HG02759 (cell line): Measurements from ENCODE around the gene CFAP100.

Source experiments
- ATAC-seq: cut with Tn5 transposase; IDR thresholded peaks from one replicate; pipeline ENCODE4 v1.9.1; 2021; ENCODE audit warnings: mild to moderate bottlenecking, moderate library complexity; ENCODE audit not compliant: unreplicated experiment

The CFAP100 gene

GRCh38 chr3:126394179-126394976, at the start of gene CFAP100:
CFAP100 (plus strand) TSS chr3:126394909; CDS start chr3:126396001, 1,092 bp downstream.
- no peak for ATAC-seq

DNA sequence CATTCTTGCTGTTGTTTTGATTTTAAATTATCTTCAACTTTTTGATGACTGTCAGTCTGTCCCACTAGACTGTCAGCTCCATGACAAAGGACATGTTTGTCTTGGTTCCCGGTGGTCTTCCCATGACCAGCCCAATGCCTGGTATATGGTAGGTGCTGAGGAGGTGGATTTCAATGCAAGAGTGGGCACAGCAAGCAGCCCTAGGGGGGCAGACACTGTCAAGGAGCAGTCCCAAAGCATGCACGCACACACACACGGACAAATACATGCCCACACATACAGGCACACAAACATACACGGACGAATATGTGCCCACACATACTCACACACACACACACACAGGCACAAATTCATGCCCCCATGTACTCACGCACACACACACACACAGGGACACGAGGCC, 49.5 kb upstream of the CFAP100 start:
- no peak for ATAC-seq

DNA sequence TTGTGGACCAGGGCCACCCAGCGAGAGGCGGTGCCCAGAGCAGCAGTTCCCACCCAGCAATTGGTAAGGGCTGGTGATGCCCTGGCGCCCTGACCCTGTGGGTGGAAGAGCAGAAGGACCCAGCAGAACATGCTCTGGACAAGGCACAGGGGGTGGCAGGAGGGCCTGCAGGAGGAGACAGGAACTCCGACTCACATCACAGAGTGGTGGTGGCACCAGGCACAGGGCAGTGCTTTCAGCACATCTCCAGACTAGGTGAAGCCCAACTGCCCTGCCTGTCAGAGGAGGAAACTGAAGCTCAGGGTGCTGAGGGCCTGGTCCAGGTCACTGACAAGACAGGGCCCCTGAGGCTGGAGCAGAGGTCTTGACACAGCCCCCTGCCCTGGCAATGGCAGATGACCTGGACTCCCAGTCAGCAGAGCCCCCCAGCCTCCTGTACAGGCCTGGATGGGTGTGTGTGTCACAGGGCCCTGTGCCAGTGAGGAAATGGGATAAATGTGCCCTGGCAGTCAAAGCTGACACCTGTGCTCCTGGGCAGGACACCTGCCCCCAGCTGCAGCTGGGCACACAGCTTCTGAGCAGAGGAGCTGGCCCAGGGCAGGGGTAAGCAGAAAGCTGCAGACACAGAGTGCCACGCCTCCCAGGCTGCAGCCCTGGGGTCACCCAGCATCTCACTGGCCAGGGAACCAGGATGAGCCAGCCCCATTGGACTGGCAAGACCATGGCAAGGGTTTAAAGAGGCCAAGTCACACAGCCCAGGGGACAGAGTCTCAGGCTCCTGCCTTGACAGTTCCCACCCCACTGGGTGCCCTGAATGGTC, 48.9 kb upstream of the CFAP100 start:
- no peak for ATAC-seq

DNA sequence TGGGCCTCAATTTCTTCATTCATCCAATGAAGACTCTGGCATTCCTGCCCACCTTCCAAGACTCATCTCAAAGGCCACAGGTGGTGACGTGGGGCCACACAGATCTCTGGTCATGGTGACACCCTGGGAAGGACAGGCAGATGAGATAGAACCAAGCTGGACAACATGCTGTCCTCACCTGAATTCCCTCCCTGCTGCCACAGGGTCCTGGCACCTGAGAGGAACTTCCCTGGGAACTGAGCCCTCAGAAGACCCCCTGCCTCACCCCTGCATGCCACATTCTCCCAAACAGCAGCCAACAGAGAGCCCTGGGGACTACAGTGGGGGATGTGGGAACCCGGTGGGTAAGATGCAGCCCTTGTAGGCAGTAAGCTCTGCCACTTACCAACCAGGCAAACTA, 48.2 kb upstream of the CFAP100 start:
- ATAC-seq, result no peak

- ATAC-seq, result no peak
Observed at GRCh38 chr3:126347543-126348161, 47.1 kb upstream of the CFAP100 start.

DNA sequence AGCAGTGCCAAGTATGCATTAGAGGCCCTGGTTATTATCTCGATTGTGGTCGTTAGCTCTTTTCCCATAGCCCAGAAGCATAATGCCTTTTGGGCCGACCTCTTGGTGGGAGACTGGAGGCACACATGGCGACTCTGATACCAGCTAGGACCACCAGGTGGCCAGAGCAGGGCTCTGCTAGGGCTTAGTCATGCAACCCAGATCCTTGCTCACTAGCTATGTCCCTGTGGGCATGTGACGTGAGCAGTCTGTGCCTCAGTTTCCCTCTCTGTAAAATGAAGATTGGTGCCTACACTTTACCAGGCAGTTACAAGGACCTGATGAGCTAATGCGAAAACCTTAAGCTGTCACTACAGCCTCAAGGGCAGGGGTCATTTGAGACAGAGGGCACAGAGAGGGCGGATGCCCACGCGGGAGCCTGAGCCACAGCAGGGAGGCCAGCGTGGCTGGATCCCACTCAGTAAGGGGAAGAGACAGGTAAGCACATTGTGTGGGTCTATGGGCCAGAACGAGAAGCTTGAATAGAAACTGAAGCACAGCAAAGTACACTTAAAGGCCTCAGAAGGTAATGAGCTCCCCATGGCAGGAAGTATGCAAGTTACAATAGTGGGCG, 46.3 kb upstream of the CFAP100 start:
- ATAC-seq, result no peak

GRCh38 chr3:126349071-126349470, 45.6 kb upstream of the CFAP100 start:
- ATAC-seq, result no peak

DNA sequence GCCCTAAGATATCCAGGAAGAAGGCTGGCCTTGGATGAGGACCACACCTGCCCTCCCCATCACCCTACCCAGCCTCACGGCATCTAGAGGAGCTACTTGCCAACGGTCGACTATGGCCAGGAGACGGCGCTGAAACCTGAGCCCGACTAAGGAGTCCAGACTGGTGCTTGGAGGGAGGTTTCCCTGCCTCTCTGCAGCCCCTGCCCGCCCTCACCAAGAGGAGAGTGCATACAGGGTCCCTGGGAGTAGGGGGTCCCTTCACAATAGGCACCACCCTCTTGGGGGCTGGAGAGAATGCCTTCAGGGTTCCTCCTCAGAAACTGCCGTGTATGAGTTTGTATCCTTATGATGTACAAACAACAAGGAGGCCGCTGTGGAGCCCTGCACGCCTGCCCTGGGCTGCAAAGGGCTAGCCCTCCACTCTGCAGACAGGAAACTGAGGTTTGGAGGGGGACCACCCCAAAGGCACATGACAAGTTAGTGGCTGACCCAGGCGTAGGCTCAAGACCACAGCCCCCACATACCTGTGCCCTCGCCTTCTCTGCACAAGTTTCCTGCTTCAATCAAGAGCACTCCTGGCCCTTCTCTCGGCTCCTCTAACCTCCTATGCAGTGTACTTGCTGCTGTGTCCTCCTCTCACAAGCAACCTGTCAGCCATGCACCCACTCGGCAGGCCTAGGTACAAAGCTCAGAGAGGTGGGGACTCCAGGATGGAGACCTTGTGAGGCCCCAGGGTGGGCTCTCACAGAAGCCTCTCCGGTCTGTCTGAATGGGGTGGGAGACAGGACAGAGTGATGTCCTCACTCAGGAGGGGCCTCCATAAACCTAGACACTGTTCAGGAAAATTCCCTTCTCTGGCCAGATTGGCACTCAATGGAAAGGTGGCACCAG, 44.9 kb upstream of the CFAP100 start:
- ATAC-seq, result no peak

GRCh38 chr3:126350502-126351085, 44.1 kb upstream of the CFAP100 start:
- no peak for ATAC-seq

DNA sequence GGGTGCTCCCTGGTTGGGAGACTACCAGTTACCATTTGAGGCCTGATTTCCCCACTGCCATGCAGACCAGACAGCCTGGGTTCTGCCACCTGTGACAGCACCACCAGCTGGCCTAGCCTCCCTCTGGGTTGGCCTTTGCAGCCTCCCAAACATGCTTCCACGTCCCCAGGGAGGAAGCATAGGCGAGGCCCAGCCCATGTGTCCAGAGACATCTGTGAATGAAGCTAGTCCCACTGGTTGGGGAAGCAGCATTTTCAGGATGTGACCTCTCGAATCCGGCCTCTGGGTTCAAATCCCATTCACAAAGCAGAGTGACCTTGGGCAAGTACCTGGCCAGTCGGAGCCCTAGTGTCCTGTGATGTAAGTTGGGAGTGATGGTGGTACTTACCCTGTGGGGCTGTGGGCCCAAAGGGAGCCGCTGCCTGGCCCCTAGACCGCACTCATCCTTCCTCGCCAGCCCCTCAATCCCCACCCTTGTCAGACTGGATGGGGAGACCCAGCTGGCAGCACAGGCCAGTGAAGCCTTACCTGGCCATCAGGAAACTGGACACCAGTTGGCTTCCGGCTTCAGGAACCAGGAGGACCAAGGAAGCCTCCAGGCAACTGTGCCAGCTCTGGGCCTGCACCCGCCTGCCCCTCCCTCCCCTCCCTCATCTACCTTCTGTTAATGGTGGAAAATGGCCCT, 43.5 kb upstream of the CFAP100 start:
- ATAC-seq, result no peak

DNA sequence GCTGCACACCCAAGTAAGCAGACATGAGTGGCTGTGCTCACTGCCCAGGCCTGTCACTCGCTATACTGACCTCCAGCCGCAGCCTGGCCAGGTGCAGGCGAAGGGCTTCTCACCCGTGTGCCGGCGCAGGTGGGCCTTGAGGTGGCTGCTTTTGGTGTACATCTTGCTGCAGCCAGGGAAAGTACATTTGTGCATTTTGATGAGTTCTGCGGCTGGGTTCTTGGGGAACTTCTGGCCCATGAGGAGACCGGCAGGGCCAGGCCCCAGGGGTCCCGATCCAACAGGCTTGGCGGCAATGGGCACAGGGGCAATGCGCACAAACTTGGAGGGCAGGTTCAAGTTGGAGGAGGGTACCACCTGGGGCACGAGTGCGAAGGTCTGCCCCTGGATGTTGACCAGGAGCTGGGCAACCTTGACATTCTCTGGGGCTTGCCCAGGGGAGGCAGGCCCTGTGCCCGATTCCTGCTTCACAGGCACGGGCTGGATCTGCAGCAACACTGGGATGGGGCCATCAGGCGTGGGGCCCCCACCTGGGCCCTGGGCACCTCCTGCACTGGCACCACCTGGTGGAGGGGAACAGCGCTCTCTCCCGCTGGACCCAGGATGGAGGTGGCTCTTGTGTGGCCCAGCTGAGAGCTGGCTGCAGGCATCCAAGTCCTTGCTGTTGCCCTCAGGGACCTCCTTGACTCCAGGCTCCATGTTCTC, 42.8 kb upstream of the CFAP100 start:
- no peak for ATAC-seq

- no peak for ATAC-seq
Observed at GRCh38 chr3:126352476-126353454, 41.9 kb upstream of the CFAP100 start.

DNA sequence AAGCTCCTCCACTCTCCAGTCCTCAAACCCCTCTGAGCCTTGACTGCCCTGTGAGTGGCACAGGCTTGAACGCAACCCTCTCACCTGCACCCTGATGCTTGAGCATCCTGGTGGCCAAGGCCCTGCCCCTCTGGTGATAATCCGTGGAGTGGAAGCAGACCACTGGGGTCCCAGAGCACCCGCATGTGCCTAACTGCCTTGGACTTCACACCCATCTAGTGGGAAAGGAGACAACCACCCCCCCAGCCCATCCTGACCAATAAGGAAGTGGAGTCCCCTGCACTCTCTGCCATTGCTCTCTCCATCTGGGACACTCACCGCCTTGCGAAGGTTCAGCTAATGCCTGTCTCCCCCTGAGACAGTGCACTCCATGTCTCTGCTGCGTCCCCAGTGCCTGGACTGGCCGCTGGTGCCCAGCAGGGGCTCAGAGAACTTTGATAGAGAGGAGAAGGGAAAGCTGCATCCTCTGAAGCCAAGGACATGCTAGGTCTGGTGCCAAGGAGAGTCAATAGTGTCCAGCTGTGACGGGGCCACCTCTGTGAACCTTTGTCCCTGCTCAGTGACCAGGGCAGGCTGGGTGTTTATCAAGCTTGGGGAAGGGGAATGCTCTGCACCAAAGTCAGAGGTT, 40.9 kb upstream of the CFAP100 start:
- ATAC-seq, result no peak

DNA sequence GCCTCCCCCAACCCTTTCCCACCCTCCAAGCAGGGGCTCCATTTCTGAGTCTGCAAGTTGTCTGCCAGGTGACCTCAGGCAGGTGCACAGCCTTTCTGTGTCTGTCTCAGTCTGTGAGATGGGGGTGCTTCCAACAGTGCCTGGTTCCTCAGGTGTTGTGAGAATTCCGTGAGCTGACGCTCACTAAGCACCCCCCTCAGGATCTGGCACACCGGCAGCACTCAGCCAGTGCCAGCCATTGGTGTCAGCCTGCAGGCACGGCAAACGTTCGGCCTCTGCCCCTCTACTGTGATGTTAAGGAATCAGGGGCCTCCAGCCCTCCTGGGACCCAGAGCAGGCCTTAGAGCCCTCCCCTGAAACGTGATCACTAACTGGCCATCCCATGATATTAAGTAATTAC, 39.9 kb upstream of the CFAP100 start:
- no peak for ATAC-seq

GRCh38 chr3:126355251-126355650, 39.5 kb upstream of the CFAP100 start:
- ATAC-seq, result no peak

- no peak for ATAC-seq
Observed at GRCh38 chr3:126355777-126356372, 38.8 kb upstream of the CFAP100 start.
